Panc1 (cell line): ENCODE measurements around the gene CHSY1. TPM values are rescaled to one million over a fixed set of nuclear protein-coding genes. Genes with fewer than 3 reads are reported as not detected.

Experiments used
- ATAC-seq: fragments of 200-7000 bp; cut with Tn5 transposase; 2 replicates; pipeline ENCODE4 v1.9.1; 2020; ENCODE audit warnings: mild to moderate bottlenecking, moderate library complexity
- BruUV-seq: library from RNA; stranded (reverse); fragments of 400-500 nt; replicated peaks from 2 replicates; lab custom pipeline; 2021; lab: Mats Ljungman, UMichigan
- CTCF ChIA-PET: fragments of 300-600 bp; sonication (Branson Sonifier 250); formaldehyde crosslinking; loops from one replicate; lab custom pipeline; 2022; ENCODE audit warnings: antibody characterized with exemption; lab: Charles Lee
- POLR2A ChIA-PET: fragments of 300-600 bp; sonication (Branson Sonifier 250); formaldehyde crosslinking; loops from one replicate; lab custom pipeline; 2022; ENCODE audit warnings: antibody characterized with exemption; lab: Charles Lee
- DNase-seq: peaks from one replicate; pipeline ENCODE4 v3.0.0-alpha.2; 2010; ENCODE audit warnings: low read depth, low spot score
- H3K27ac ChIP-seq: 2 replicates; pipeline ENCODE4 v1.5.1; 2011; ENCODE audit warnings: mild to moderate bottlenecking, low read length, inconsistent platforms
- H3K27me3 ChIP-seq: fragments of 200-500 bp; sonication (Bioruptor generic); 2 replicates; pipeline ENCODE4 v1.6.0; 2014; ENCODE audit warnings: low read length, inconsistent platforms; ENCODE audit not compliant: control insufficient read depth, insufficient read depth
- H3K36me3 ChIP-seq: fragments of 200-500 bp; sonication (Bioruptor generic); 2 replicates; pipeline ENCODE4 v1.5.1; 2014; ENCODE audit warnings: inconsistent platforms, mild to moderate bottlenecking, low read length, moderate library complexity; ENCODE audit not compliant: control insufficient read depth, insufficient read depth
- H3K4me1 ChIP-seq: 2 replicates; pipeline ENCODE4 v1.5.1; 2011; ENCODE audit warnings: inconsistent platforms, mild to moderate bottlenecking, low read length, moderate library complexity; ENCODE audit not compliant: control insufficient read depth, insufficient read depth
- H3K4me3 ChIP-seq, 2 experiments: 2 replicates each; pipeline ENCODE4 v1.5.1; 2011 to 2012; ENCODE audit warnings: low read depth in 2 of 2, low read length in 2 of 2, mild to moderate bottlenecking in 2 of 2, inconsistent platforms in 1 of 2, moderate library complexity in 1 of 2
- H3K9me3 ChIP-seq: fragments of 200-500 bp; sonication (Bioruptor generic); 2 replicates; pipeline ENCODE4 v1.5.1; 2014; ENCODE audit warnings: low read depth, mild to moderate bottlenecking, inconsistent platforms, low read length, moderate library complexity; ENCODE audit not compliant: control insufficient read depth, insufficient read depth
- CTCF ChIP-seq: fragments of 450-650 bp; IDR thresholded peaks from 2 replicates; pipeline ENCODE4 v1.5.1; 2017; ENCODE audit warnings: mild to moderate bottlenecking
- POLR2AphosphoS5 ChIP-seq: IDR thresholded peaks from 2 replicates; pipeline ENCODE4 v1.6.1; 2012; ENCODE audit warnings: mild to moderate bottlenecking, low read depth, low read length, moderate library complexity
- SIN3A ChIP-seq: IDR thresholded peaks from 2 replicates; pipeline ENCODE4 v1.6.1; 2012; ENCODE audit warnings: low read depth, mild to moderate bottlenecking, low read length, moderate library complexity, borderline replicate concordance; ENCODE audit not compliant: insufficient read depth
- TCF7L2 ChIP-seq: IDR thresholded peaks from 2 replicates; pipeline ENCODE4 v1.6.1; 2011; ENCODE audit warnings: mild to moderate bottlenecking, low read depth, low read length, inconsistent platforms
- in situ Hi-C: cut with HindIII; loops from 2 replicates; pipeline ENCODE4 v1.10.0; 2016; ENCODE audit warnings: low sequenced_read_pairs, low pct_unique_long_range_greater_than_20kb
- intact Hi-C: fragments of 100-400 bp; cut with micrococcal nuclease; formaldehyde crosslinking; loops from one replicate; pipeline ENCODE4 v1.10.0; 2022; ENCODE audit not compliant: unreplicated experiment
- total RNA-seq: library from RNA; stranded (reverse); gene quantifications from one replicate; pipeline ENCODE4 v1.2.1, GENCODE V29; 2021; ENCODE audit not compliant: unreplicated experiment
- TF ChIP-seq, protein P1 (sequence below), 2 experiments: IDR thresholded peaks; 2 replicates each; pipeline ENCODE4 v1.6.1; 2011 to 2012; ENCODE audit warnings: low read depth in 2 of 2, control low read depth in 1 of 2, low read length in 1 of 2, mild to moderate bottlenecking in 1 of 2, moderate library complexity in 1 of 2; ENCODE audit not compliant: insufficient read depth in 1 of 2

CHSY1 gene
- total RNA-seq, 1 experiment from 2014 or later: 50.8 TPM

DNA sequence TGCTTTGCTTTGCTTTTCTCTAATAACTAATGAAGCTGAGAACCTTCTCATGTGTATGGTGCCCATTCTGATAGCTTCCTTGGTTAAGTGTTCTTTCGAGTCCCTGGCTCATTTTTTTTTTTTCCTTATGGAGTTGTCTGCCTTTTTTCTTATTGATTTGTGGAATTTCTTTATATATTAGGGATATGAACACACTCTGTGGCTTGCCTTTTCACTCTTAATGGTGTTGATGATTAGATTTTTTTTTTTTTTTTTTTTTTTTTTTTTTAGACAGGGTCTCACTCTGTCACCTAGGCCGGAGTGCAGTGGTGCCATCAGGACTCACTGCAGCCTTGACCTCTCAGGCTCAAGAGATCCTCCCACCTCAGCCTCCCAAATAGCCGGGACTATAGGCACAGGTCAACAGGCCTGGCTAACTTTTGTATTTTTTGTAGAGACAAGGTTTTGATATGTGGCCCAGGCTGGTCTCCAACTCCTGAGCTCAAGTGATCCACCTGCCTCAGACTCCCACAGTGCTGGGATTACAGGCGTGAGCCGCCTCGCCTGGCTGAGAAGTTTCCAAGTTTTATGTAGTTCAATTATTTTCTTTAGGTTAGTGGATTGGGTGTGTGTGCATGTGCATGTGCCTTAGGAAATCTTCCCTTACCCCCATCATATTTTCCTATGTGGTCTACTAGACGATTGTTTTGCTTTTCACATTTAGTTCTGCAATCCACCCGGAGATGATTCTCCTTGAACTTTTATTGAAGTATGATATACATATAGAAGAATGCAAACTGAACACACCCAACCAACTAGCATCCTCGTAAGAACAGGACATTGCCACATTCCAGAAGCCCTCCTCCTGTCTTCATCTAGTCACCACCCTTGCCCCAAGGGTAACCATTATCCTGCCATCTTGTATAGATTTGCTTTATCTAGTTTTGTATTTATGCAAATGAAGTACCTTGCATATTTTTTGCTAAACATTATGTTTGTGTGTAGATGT, 44.9 kb upstream of the CHSY1 start:
- POLR2A ChIA-PET: interaction anchor here (0.5 kb wide), 1 partner anchor 22 kb away, joined by 3 read pairs; no protein-coding TSS in a partner anchor
- no peak for ATAC-seq
- peaks cover 23% of the 10 kb centered on the region for H3K4me1 ChIP-seq
- H3K27ac ChIP-seq: peak overlapping the region; percentile 97
- no TSS peak for BruUV-seq
- DNase-seq: no peak
- no peaks in the 10 kb centered on the region for H3K27me3 ChIP-seq
- intact Hi-C loops (loop anchor here (5.0 kb wide), 2 partner anchors 196 to 281 kb away; no protein-coding TSS in a partner anchor), in situ Hi-C loops (no loop called here)
- peak overlapping the region in 1 of 2 experiments; percentile 90; a peak in 3 of 4 replicates for H3K4me3 ChIP-seq
- CTCF ChIA-PET: interaction anchor here (0.9 kb wide), 1 partner anchor 196 kb away, joined by 6 read pairs; no protein-coding TSS in a partner anchor
- peaks cover 13% of the 10 kb centered on the region for H3K36me3 ChIP-seq
- no peaks in the 10 kb centered on the region for H3K9me3 ChIP-seq
- TF ChIP-seq TCF7L2: no peak

- DNase-seq (no peak), ATAC-seq (no peak; the same call in 1 of the 2 replicates)
- TSS peak; percentile 89 for BruUV-seq
- Histone ChIP-seq H3K9me3 (no peaks in the 10 kb centered on the region), H3K36me3 (peaks cover 20% of the 10 kb centered on the region), H3K27ac (peak overlapping the region; percentile 97), H3K4me1 (peaks cover 25% of the 10 kb centered on the region), H3K27me3 (no peaks in the 10 kb centered on the region), H3K4me3 (peak overlapping the region; percentile 89 to 90)
- ChIA-PET CTCF (interaction anchor here (0.6 to 0.9 kb wide), 2 partner anchors 197 to 955 kb away, joined by 5 to 6 read pairs; no protein-coding TSS in a partner anchor), POLR2A (no interaction called here)
- intact Hi-C loops (loop anchor here (5.0 kb wide), 2 partner anchors 197 to 282 kb away; no protein-coding TSS in a partner anchor), in situ Hi-C loops (no loop called here)
- no peak for TF ChIP-seq SIN3A
- no peak for TF ChIP-seq TCF7L2
- no peak for TF ChIP-seq POLR2AphosphoS5
- no peak for TF ChIP-seq CTCF
- TF ChIP-seq, protein P1, sequence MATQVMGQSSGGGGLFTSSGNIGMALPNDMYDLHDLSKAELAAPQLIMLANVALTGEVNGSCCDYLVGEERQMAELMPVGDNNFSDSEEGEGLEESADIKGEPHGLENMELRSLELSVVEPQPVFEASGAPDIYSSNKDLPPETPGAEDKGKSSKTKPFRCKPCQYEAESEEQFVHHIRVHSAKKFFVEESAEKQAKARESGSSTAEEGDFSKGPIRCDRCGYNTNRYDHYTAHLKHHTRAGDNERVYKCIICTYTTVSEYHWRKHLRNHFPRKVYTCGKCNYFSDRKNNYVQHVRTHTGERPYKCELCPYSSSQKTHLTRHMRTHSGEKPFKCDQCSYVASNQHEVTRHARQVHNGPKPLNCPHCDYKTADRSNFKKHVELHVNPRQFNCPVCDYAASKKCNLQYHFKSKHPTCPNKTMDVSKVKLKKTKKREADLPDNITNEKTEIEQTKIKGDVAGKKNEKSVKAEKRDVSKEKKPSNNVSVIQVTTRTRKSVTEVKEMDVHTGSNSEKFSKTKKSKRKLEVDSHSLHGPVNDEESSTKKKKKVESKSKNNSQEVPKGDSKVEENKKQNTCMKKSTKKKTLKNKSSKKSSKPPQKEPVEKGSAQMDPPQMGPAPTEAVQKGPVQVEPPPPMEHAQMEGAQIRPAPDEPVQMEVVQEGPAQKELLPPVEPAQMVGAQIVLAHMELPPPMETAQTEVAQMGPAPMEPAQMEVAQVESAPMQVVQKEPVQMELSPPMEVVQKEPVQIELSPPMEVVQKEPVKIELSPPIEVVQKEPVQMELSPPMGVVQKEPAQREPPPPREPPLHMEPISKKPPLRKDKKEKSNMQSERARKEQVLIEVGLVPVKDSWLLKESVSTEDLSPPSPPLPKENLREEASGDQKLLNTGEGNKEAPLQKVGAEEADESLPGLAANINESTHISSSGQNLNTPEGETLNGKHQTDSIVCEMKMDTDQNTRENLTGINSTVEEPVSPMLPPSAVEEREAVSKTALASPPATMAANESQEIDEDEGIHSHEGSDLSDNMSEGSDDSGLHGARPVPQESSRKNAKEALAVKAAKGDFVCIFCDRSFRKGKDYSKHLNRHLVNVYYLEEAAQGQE (IDR thresholded peaks at IDR 0.05; ENCODE audit: insufficient read depth in 1 of 2, low read depth in 2 of 2, low read length in 1 of 2): no peak
These were observed 43.8 kb upstream of the CHSY1 start for GRCh38 chr15:101295607-101296161.
